Right atrium auricular region (tissue), 2 donors: Measurements from ENCODE around the gene PCBD1. TPM values are rescaled to one million over a fixed set of nuclear protein-coding genes. Genes with fewer than 3 reads are reported as not detected.

Source experiments
- DNase-seq: peaks from one replicate; pipeline ENCODE4 v3.0.0-alpha.2; 2019; ENCODE audit warnings: low spot score
- H3K27ac ChIP-seq, 2 donors: fragments of 200-600 bp; sonication (generic); 1 replicate in 1 of 2; 2 replicates in 1 of 2; pipeline ENCODE4 v1.5.1; 2016 to 2019
- H3K27me3 ChIP-seq, 2 donors: fragments of 200-600 bp; sonication (generic); one replicate each; pipeline versions ENCODE4 v1.5.1 to v1.6.0; 2017 to 2019
- H3K36me3 ChIP-seq: fragments of 200-600 bp; sonication (generic); one replicate; pipeline ENCODE4 v1.5.1; 2016
- H3K4me1 ChIP-seq, 2 donors: fragments of 200-600 bp; sonication (generic); one replicate each; pipeline versions ENCODE4 v1.5.1 to v1.6.0; 2017 to 2019
- H3K4me3 ChIP-seq, 2 donors: fragments of 200-600 bp; sonication (generic); 1 replicate in 1 of 2; 2 replicates in 1 of 2; pipeline ENCODE4 v1.5.1; 2017 to 2019; ENCODE audit warnings: mild to moderate bottlenecking in 1 of 2, moderate library complexity in 1 of 2
- H3K9me3 ChIP-seq, 2 donors: fragments of 200-600 bp; sonication (generic); one replicate each; pipeline ENCODE4 v1.5.1; 2019
- total RNA-seq, 2 donors: library from RNA; depleted of rRNA; stranded (reverse); fragments of >200 nt; gene quantifications; one replicate each; pipeline ENCODE4 v1.1.0, GENCODE V29; 2016
- TF ChIP-seq, protein P1 (sequence below), 2 donors: fragments of 200-600 bp; sonication (generic); IDR thresholded peaks; one replicate each; pipeline ENCODE4 v1.5.1; 2019; ENCODE audit warnings: antibody characterized with exemption in 2 of 2

The PCBD1 gene
- total RNA-seq, 2 donors from 2014 or later, result 79.4 to 98.6 TPM

GRCh38 chr10:70836319-70836718 lies 52.0 kb downstream of the PCBD1 start:
- no peak for DNase-seq
- TF ChIP-seq, protein P1, sequence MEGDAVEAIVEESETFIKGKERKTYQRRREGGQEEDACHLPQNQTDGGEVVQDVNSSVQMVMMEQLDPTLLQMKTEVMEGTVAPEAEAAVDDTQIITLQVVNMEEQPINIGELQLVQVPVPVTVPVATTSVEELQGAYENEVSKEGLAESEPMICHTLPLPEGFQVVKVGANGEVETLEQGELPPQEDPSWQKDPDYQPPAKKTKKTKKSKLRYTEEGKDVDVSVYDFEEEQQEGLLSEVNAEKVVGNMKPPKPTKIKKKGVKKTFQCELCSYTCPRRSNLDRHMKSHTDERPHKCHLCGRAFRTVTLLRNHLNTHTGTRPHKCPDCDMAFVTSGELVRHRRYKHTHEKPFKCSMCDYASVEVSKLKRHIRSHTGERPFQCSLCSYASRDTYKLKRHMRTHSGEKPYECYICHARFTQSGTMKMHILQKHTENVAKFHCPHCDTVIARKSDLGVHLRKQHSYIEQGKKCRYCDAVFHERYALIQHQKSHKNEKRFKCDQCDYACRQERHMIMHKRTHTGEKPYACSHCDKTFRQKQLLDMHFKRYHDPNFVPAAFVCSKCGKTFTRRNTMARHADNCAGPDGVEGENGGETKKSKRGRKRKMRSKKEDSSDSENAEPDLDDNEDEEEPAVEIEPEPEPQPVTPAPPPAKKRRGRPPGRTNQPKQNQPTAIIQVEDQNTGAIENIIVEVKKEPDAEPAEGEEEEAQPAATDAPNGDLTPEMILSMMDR (IDR thresholded peaks at IDR 0.05), result no peak
- Histone ChIP-seq H3K4me1 (peaks cover 0 to 26% of the 10 kb centered on the region in 2 donors), H3K27ac (no peak overlapping the region), H3K9me3 (no peaks in the 10 kb centered on the region), H3K27me3 (no peaks in the 10 kb centered on the region), H3K4me3 (no peak overlapping the region), H3K36me3 (no peaks in the 10 kb centered on the region)

- no peaks in the 10 kb centered on the region for H3K9me3 ChIP-seq
- no peaks in the 10 kb centered on the region for H3K36me3 ChIP-seq
- no peaks in the 10 kb centered on the region for H3K27me3 ChIP-seq
- peaks cover 0 to 34% of the 10 kb centered on the region in 2 donors for H3K4me1 ChIP-seq
- no peak for DNase-seq
- TF ChIP-seq, protein P1 (IDR thresholded peaks at IDR 0.05), result no peak
- no peak overlapping the region for H3K27ac ChIP-seq
- no peak overlapping the region for H3K4me3 ChIP-seq
These were observed 53.8 kb downstream of the PCBD1 start for GRCh38 chr10:70834441-70835151.

DNA sequence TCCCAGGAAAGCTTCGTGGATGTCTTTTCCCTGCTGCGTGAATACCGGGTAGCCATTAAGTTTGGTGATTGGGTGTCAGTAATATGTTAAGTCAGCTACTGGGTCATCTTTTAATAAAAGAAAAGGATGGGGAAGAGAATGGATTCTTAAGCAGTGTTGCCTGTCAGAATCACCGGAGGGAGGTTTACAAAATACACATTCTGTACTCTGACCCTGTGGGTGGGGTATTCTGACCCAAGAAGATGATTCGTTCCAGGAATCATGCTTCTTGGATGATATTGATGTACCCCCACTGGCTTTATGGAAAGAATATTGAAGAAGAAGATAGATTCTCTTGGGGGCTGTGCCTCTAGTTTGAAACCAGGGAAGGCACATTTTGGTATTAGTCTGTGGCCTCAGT lies 54.3 kb downstream of the PCBD1 start:
- H3K27ac ChIP-seq, result no peak overlapping the region
- H3K4me1 ChIP-seq, result peaks cover 0 to 34% of the 10 kb centered on the region in 2 donors
- TF ChIP-seq, protein P1 (IDR thresholded peaks at IDR 0.05), result no peak

DNA sequence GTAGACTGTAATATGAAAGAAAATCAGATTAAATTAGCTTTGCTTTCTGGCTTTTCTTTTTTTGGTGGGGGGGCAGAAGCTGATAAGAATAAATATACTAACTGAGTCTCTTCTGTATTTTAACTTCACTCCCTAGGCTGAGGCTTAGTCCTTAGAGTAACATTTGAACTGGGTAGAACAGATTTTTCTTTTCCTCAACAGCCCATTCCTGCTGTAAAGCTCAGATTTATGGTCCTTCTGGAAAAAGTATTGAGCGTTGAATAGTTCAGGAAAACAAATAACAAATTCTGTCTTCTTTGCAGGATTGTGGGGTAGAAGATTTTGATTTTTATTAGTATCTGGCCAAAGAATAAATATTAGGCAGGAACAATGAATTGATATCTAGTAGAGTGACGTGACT lies 54.8 kb downstream of the PCBD1 start:
- no peak overlapping the region for H3K4me3 ChIP-seq
- no peaks in the 10 kb centered on the region for H3K9me3 ChIP-seq
- no peaks in the 10 kb centered on the region for H3K27me3 ChIP-seq
- TF ChIP-seq, protein P1 (IDR thresholded peaks at IDR 0.05), result no peak
- H3K27ac ChIP-seq, result no peak overlapping the region
- H3K4me1 ChIP-seq, result peaks cover 0 to 34% of the 10 kb centered on the region in 2 donors
- DNase-seq, result no peak
- no peaks in the 10 kb centered on the region for H3K36me3 ChIP-seq

More for the DNA sequence above, 54.3 kb downstream of the PCBD1 start:
- no peaks in the 10 kb centered on the region for H3K9me3 ChIP-seq
- no peaks in the 10 kb centered on the region for H3K27me3 ChIP-seq
- no peak for DNase-seq
- H3K36me3 ChIP-seq, result no peaks in the 10 kb centered on the region
- H3K4me3 ChIP-seq, result no peak overlapping the region

Other genes starting within 250 kb of the PCBD1 start
- gene ADAMTS14, start 216.1 kb downstream of the PCBD1 start, total RNA-seq, result not detected
- not detected for gene TBATA, start 103.2 kb downstream of the PCBD1 start, total RNA-seq
- gene SGPL1, start 72.6 kb downstream of the PCBD1 start, total RNA-seq, result 1 to 10 TPM; 8.9 to 9.7 TPM